COLO668 (cell line): ENCODE measurements around the gene SLC26A5.
"Not testable (repeated sequence)": the region's sequence is repeated elsewhere in the genome, so short reads cannot be mapped to it uniquely, and the experiment has no call there.

ENCODE experiments used
- DNase-seq: peaks from one replicate; lab custom pipeline; 2025; ENCODE audit not compliant: unreplicated experiment; lab: John Stamatoyannopoulos, UW

The SLC26A5 gene, protein sequence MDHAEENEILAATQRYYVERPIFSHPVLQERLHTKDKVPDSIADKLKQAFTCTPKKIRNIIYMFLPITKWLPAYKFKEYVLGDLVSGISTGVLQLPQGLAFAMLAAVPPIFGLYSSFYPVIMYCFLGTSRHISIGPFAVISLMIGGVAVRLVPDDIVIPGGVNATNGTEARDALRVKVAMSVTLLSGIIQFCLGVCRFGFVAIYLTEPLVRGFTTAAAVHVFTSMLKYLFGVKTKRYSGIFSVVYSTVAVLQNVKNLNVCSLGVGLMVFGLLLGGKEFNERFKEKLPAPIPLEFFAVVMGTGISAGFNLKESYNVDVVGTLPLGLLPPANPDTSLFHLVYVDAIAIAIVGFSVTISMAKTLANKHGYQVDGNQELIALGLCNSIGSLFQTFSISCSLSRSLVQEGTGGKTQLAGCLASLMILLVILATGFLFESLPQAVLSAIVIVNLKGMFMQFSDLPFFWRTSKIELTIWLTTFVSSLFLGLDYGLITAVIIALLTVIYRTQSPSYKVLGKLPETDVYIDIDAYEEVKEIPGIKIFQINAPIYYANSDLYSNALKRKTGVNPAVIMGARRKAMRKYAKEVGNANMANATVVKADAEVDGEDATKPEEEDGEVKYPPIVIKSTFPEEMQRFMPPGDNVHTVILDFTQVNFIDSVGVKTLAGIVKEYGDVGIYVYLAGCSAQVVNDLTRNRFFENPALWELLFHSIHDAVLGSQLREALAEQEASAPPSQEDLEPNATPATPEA

DNA sequence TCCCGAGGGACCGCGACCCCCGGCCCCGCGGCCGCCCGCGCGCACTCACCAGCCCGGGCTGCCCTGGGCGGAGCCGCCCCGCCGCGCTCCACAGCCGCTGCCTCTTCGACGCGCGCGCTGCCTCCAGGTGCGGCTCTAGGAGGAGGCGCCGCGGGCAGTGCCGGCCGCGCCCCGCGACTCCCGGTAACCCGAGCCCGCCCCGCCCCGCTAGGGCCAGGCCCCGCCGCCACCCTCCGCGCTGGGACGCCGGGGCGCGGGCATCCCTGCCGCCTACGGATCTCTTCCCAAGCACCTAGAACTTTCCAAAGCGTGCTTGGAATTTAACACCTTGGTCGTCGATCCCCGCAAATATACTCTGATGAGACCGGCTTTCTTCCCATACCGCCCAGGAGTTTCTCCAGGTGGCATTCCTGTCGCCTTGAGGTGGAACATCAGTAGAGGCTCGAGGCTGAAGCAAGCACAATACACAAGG lies at the start of gene SLC26A5:
Gene SLC26A5, minus strand, starts transcription at position 159 of the 472 bp plus-strand sequence. CDS start 24,693 bp downstream, outside the sequence.
- DNase-seq: peak; percentile 92

DNA sequence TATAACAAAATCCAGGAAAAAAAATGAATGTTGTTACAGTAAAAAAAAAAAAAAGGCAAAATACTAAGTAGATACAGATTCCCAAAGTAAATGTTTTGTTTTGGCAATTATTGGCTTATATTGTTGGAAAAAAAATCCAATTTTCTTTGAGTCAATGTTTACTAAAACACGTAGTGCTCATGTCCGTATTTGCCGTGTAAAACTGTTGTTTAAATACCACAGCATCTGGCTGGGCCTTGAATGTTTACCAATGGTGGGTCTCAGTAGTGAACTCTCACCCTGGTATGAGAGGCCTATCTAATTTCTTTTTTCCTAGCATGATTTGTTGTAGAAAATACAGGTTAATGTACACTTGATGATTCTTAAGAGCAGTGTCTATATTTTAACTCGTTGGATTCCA lies 41.4 kb upstream of the SLC26A5 start:
- DNase-seq: peak; percentile 20

DNA sequence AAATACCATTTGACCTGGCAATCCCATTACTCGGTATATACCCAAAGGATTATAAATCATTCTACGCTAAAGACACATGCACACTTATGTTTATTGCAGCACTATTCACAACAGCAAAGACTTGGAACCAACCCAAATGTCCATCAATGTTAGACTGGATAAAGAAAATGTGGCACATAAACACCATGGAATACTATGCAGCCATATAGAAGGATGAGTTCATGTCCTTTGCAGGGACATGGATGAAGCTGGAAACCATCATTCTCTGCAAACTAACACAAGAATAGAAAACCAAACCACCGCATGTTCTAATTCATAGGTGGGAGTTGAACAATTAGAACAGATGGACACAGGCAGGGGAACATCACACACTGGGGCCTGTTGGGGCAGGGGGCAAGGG lies 40.9 kb upstream of the SLC26A5 start:
- DNase-seq: not testable (repeated sequence)

DNA sequence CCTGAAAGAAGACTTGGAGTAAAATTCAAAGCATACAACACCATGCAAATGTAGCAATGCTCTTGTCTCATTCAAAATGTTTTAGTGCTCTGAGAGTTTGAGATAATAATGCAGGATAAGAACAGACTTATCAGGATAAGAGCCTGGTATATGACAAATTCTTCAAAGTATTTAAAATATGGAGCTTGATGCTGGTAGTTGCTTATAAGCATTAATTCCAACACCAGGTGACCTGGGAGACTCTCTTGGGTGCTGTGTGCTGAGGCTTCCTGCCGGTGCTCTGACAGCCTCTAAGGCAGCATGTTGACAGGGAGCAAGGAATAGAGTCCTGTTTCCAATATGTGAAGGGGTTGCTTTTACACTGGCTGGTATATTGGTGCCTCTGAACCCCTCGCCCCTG lies 34.8 kb upstream of the SLC26A5 start:
- DNase-seq: no peak

DNA sequence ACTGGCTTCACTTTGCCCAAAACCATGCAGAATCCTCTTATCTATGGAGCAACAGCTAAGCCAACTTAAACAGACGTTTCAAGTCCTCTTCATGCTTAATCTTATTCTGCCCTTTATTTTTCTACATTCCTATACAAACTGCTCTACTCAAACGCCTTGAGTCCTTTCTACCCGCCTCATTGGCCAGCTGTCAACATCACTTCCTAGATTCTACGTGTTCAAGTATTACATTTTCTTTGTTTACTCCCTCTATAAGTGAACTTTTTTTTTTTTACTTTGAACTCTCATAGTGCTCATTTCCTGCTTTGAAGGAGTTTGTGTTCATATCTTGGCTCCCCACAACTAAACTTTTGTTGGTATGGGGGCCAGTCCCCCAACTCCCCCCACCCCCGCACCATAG lies 28.9 kb upstream of the SLC26A5 start:
- DNase-seq: no peak

DNA sequence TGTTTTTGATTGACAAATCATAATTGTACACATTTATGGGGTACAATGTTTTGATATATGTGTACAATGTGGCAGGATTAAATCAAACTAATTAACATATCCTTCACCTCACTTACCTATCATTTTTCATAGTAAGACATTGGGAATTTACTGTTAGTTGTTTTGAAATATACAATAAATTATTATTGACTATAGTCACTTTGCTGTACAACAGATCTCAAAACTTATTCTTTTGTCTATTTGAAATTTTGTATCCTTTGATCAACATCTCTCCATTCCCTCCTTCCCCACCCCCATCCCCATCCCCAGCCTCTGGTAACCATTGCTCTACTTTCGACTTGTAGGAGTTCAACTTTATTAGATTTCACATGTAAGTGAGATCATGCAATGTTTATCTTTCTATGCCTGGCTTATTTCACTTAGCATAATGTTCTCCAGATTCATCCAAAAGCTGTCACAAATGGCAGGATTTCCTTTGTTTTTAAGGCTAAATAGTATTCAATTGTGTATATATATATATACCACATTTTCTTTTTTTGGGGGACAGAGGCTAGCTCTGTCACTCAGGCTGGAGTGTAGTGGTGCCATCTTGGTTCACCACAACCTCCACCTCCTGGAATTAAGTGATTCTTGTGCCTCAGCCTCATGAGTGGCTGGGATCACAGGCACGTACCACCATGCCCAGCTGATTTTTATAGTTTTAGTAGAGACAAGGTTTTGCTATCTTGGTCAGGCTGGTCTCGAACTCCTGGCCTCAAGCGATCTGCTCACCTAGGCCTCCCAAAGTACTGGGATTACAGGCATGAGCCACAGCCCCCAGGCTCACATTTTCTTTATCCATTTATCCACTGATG lies 23.3 kb upstream of the SLC26A5 start:
- no peak for DNase-seq

DNA sequence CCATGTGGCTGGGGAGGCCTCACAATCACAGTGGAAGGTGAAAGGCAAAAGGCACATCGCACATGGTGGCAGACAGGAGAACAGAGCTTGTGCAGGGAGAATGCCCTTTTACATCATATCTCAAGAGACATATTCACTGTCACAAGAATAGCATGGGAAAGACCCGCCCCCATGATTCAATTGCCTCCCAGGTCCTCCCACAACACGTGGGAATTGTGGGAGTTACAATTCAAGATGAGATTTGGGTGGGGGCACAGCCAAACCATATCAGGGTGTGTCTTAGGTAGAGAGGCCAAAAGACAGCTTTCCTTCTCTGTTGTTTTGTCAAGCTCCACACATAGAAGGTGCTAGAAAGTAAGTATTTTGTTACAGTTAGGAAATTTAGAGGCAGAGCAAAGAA lies 20.8 kb upstream of the SLC26A5 start:
- no peak for DNase-seq

DNA sequence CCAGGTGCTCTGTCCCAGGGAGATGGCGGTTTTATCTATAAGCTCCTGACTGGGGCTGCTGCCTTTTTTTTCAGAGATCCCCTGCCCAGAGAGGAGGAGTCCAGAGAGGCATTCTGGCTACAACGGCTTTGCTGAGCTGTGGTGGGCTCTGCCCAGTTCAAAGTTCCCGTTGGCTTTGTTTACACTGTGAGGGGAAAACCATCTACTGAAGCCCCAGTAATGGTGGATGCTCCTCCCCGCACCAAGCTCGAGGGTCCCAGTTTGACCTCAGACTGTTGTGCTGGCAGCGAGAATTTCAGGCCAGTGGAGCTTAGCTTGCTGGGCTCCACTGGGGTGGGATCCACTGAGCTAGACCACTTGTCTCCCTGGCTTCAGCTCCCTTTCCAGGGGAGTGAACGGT lies 16.4 kb upstream of the SLC26A5 start:
- no peak for DNase-seq

DNA sequence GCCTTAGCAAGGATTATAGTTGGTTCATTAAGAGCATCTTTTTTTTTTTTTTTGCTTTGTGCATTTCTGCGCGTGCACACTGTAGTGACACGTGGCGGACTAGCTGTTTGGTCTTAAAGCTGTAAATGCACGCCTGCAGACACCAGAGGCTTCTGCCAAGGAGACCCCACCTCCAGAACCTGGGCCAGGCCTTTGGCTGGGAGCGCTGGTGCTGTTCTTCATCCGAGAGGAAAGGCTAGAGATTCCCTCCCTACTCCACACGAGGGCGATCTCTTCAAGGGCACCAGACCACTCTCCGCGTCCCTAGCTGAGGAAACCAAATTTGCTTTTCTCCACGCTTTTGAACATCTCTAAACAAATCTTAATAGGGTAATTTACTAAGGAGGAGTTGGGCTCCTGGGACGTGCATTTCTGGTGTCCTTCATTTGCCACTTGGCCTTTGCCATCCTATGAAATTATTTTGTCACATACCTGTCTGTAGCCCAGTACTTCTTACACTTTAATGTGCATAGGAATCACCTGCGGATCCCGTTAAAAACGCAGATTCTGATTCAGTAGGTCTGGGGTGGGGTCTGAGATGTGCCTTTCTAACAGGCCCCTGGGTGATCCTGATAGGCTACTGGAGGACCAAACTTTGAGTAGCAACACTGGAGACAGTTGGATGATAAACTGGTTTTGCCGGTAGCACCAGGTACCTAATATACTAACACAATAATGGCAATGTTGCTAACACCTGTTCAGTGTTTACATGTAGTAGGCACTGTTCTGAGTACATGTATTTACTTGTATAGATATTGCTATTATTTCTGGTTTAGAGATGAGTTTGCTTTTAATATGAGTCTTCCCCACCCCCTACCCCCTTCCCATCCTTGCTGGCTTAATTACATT lies 1.3 kb upstream of the SLC26A5 start:
- peak; percentile 68 for DNase-seq

DNA sequence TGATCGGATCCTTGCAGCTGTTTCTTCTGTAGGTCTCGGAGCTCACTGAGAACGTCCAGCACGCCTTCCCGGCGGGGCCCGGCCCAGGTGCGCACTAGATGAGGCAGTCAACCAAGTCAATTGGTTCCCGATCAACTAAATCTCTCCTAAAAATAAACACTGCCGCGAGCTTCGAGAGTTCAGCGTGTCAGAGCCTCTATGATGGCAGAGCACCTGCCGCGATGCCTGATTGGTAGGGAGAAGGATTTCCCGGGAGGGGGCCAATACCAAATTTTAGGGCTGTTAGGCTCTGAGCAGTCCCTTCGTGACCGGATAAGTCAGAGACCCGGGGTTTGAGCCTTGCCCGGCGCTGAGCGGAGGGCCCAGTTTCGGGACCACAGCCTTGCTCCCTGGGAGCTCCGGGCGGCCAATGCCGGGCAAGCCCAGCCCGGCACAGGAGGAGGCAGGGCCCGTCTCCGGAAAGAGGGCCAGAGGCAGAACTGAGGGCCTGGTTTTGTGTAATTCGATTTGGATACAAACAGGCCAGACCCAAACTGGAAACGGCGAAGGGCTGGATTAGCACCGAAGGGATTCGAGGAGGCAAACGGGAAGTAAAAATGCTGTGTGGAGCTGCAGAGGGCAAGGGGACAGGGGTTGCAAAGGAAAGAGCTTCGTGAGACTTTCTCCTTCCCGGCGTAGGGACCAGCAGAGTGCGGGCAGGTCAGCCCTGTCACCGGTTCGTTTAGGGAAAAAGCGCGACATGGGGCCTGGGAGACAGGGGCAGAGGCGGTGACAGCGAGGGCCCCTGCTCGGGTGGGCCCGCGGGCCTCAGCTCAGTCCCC lies 569 bp downstream of the SLC26A5 start:
- peak; percentile 62 for DNase-seq

DNA sequence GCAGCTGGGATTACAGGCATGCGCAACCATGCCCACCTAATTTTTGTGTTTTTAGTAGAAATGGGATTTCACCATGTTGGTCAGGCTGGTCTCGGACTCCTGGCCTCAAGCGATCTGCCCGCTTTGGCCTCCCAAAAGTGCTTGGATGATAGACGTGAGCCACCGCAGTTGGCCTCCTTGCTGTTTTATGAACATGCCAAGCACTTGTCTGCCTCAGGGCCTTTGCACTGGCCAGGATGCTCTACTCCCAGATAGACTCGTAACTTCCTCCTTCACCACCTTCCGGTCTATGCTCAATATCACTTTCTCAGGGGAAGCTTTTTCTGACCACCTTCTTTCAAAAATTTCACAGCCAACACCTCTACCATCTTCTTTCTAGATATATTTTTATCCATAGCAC lies 6.3 kb downstream of the SLC26A5 start:
- DNase-seq: no peak

DNA sequence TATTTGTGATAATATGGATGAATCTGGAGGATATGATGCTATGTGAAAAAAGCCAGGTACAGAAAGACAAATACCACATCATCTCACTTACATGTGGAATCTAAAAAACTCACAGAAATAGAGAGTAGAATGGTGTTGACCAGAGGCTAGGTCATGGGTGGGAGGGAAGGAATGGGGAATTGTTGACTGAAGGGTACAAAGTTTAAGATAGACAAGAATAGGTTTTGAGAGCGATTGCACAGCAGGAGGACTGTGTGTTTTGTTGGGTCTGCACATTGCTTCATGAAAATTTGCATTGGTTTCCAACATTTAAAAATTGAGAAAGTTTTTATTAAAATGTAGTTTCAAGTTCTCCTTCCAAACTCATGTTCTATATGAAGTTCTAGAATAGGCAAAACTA lies 8.4 kb downstream of the SLC26A5 start:
- no peak for DNase-seq

DNA sequence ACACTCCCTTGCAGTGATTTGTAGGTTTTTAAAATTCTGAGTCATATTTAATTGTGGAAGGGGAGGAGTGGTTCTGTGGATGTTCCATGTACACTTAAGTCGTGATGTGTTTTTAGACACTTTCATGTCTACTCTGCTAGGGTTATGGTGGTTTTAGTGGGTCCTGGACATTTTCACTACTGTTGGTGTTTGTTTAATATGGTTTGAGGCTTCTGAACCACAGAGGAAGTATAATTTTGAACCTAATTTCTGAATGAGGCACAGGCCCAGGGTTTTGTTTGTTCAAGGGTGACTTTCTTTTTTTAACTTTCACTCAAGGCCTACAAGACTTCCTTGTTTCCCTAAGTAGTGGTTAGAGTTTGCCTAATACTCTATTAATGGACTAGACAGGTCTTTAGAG lies 13.3 kb downstream of the SLC26A5 start:
- DNase-seq: no peak

DNA sequence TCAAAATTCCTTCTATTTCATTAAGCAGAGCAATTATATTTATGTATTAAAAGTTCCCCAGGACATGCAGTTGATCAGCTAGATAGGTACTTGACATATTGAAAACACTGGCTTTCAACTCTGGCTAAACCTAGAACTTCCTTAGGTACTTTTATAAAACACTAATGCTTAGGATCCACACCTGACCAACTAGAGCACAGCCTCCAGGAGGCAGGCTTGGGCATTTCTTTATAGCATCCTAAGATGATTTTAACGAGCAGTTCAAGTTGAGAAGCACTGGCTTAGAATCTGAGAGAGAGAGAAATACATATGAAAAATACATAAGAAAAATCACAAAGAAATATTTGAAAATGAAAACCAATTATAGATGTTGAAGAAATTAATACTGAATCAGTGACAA lies 20.8 kb downstream of the SLC26A5 start:
- DNase-seq: no peak

DNA sequence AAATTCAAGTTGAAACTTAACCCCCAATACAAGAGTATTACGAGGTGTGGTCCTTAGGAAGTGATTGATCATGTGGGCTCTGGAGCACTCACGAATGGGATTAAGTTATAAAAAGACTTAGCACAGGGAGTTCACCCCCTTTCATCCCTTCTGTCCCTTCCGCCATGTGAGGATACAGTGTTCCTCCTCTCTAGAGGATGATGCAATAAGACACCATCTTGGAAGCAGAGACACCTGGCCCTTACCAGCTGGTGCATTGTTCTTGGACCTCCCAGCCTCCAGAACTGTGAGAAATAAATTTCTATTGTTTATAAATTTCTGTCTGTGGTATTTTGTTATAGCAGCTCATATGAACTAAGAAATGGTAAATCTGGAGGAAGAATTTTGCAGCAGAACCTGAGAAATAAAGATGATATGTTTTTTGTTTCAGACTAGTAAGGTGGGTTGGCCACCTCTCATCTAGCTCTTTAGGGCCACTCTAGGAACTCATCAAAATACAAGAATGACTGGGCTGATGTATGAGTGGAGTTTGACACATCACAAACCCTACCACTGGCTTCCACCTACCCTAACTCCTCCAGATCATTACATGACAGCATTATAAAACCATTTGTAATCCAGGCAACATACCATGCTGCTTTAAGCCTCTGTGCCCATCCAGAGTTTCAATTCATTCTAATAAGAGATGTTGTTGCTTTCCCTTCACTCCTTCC lies 22.4 kb downstream of the SLC26A5 start:
- no peak for DNase-seq

DNA sequence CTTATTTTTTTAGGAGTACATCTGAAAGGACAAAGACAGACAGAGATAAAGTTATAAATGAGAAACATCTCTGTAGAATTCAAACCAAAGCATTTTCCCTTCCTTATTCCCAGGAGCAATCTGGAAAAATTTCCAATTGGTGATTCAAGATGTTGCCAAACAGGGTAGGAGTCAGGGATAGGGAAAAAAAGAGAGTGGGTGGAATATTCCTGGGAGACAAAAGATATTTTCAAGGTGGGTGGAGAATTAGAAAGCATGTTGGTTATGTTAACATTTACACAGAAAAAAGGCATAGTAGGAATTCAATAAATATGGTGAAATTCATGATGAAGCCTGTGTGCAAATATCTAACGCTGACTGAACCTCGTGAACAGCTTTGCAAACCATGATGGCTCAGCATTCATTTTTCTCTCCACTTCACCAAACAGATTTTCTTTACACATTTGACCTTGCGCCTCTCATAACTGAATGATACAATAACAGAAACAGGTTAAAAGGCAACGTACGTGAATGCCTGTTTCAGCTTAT lies 25.1 kb downstream of the SLC26A5 start:
- no peak for DNase-seq

DNA sequence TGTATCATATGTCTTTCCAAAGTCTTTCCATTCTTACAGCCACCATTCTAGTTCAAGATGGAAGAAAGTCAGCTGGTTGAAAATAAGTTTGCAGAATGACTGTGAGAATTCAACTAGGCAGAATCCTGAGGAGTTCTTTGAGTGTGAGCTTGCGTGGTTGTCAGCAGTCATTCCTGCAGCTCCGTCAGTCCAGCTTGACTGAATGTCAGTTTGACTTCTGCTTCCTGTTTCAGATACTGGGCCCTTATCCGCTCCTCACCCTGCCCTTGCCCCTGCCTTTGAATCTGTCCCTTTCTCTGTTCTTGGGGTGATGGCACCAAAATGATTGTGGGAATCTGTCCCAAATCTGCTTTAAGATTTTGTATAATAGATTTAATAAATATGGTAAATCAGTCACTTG lies 27.8 kb downstream of the SLC26A5 start:
- DNase-seq: no peak

DNA sequence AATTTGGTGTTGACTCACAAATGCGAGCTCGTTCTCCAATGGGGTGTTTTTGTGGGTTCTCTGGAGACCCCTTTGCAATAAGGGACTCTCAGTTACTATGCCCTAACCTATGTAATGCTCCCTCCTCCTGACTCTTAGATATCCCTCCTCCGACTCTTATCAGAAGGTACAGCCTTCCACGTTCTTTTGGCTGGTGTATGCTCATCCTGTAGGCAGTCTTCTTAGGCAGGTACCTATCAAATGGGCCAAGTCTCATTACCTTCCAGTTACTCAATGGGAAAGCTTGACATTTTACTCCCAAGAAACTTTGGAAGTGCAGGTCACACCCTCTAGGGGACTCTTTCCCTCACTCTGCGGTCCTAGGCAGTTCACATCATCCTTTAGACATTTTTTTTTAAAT lies 32.6 kb downstream of the SLC26A5 start:
- no peak for DNase-seq

DNA sequence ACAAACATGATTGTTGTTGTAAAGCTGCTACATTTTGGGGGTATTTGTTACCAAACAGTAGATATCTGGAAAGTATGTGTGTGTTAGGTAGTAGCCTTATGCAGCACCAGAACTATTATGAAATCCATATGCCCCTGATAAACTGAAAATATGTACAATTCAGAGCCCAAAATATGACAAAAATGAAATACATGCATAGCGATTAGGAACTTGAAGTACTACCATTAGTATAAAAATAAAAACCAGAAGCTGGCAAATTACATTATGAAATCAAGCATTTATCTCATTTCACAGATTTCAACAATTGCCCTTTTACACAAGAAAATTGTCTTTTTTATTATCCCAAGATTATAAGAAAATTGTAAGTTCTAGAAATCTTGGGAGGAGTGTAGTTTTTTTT lies 33.9 kb downstream of the SLC26A5 start:
- DNase-seq: no peak
